Neuronal stem cell (in vitro differentiated cells): ENCODE results near the gene TMEM170A.
"Not testable (repeated sequence)": the region's sequence is repeated elsewhere in the genome, so short reads cannot be mapped to it uniquely, and the experiment has no call there.

Experiments used
- DNase-seq: peaks from one replicate; pipeline ENCODE4 v3.0.0-alpha.2; 2013; ENCODE audit warnings: low spot score
- H2AFZ ChIP-seq: one replicate; pipeline ENCODE4 v1.6.1; 2013; ENCODE audit warnings: mild to moderate bottlenecking, low read length, inconsistent platforms
- H2AK5ac ChIP-seq: 2 replicates; pipeline ENCODE4 v1.6.1; 2013; ENCODE audit warnings: low read depth, mild to moderate bottlenecking, inconsistent platforms, low read length, moderate library complexity, mixed read lengths
- H2BK120ac ChIP-seq: 2 replicates; pipeline ENCODE4 v1.6.1; 2013; ENCODE audit warnings: low read depth, mild to moderate bottlenecking, inconsistent platforms, low read length, moderate library complexity, mixed read lengths
- H2BK12ac ChIP-seq: one replicate; pipeline ENCODE4 v1.6.1; 2013; ENCODE audit warnings: low read length, inconsistent platforms
- H2BK15ac ChIP-seq: 2 replicates; pipeline ENCODE4 v1.6.1; 2013; ENCODE audit warnings: mild to moderate bottlenecking, low read length, inconsistent platforms, mixed read lengths
- H2BK5ac ChIP-seq: one replicate; pipeline ENCODE4 v1.6.1; 2013; ENCODE audit warnings: inconsistent platforms, mild to moderate bottlenecking, low read length, moderate library complexity
- H3K14ac ChIP-seq: one replicate; pipeline ENCODE4 v1.6.1; 2013; ENCODE audit warnings: low read length, inconsistent platforms
- H3K18ac ChIP-seq: 2 replicates; pipeline ENCODE4 v1.6.1; 2013; ENCODE audit warnings: low read length, inconsistent platforms
- H3K23ac ChIP-seq: 2 replicates; pipeline ENCODE4 v1.6.1; 2013; ENCODE audit warnings: low read depth, mild to moderate bottlenecking, mixed read lengths, low read length, inconsistent platforms; ENCODE audit not compliant: poor library complexity
- H3K27ac ChIP-seq: replicated peaks from 3 replicates; pipeline ENCODE4 v1.5.1; 2013; ENCODE audit warnings: low read length, inconsistent platforms
- H3K27me3 ChIP-seq, 3 experiments: 2 replicates each; pipeline ENCODE4 v1.6.1; 2013; ENCODE audit warnings: low read length in 3 of 3, mild to moderate bottlenecking in 2 of 3, inconsistent platforms in 1 of 3, low read depth in 1 of 3, mixed read lengths in 1 of 3, moderate library complexity in 1 of 3; ENCODE audit not compliant: control insufficient read depth in 3 of 3, insufficient read depth in 3 of 3
- H3K36me3 ChIP-seq, 2 donors: replicated peaks in 1 of 2; 2 replicates each; pipeline ENCODE4 v1.6.1; 2013; ENCODE audit warnings: low read length in 2 of 2; ENCODE audit not compliant: control insufficient read depth in 2 of 2, insufficient read depth in 2 of 2
- H3K4ac ChIP-seq: 2 replicates; pipeline ENCODE4 v1.6.1; 2013; ENCODE audit warnings: inconsistent platforms, mild to moderate bottlenecking, low read length, moderate library complexity
- H3K4me1 ChIP-seq, 2 donors: 1 replicate in 1 of 2; 2 replicates in 1 of 2; pipeline ENCODE4 v1.6.1; 2013; ENCODE audit warnings: low read length in 2 of 2, low read depth in 1 of 2; ENCODE audit not compliant: control insufficient read depth in 2 of 2, insufficient read depth in 1 of 2
- H3K4me2 ChIP-seq: one replicate; pipeline ENCODE4 v1.6.1; 2013; ENCODE audit warnings: mild to moderate bottlenecking, low read length, inconsistent platforms; ENCODE audit not compliant: insufficient read depth, poor library complexity, severe bottlenecking
- H3K4me3 ChIP-seq, 2 donors: 2 replicates each; pipeline ENCODE4 v1.5.1; 2013; ENCODE audit warnings: low read length in 2 of 2, mild to moderate bottlenecking in 2 of 2, inconsistent platforms in 1 of 2, moderate library complexity in 1 of 2
- H3K79me1 ChIP-seq: one replicate; pipeline ENCODE4 v1.6.1; 2013; ENCODE audit warnings: low read depth, mild to moderate bottlenecking, inconsistent platforms, low read length, moderate library complexity
- H3K9ac ChIP-seq: one replicate; pipeline ENCODE4 v1.6.1; 2013; ENCODE audit warnings: mild to moderate bottlenecking, low read depth, low read length, inconsistent platforms; ENCODE audit not compliant: poor library complexity
- H3K9me3 ChIP-seq, 2 donors: replicated peaks in 1 of 2; 2 replicates each; pipeline versions ENCODE3 to v1.6.1; 2013; ENCODE audit warnings: low read length in 2 of 2, mild to moderate bottlenecking in 2 of 2, inconsistent platforms in 1 of 2, low read depth in 1 of 2, mixed read lengths in 1 of 2, moderate library complexity in 1 of 2; ENCODE audit not compliant: control insufficient read depth in 2 of 2, insufficient read depth in 1 of 2
- H4K8ac ChIP-seq: one replicate; pipeline ENCODE4 v1.6.1; 2013; ENCODE audit warnings: low read depth, mild to moderate bottlenecking, inconsistent platforms, low read length, moderate library complexity
- H4K91ac ChIP-seq: one replicate; pipeline ENCODE4 v1.6.1; 2013; ENCODE audit warnings: low read length, low read depth, mild to moderate bottlenecking, inconsistent platforms; ENCODE audit not compliant: poor library complexity
- whole genome bisulfite sequencing, 2 donors: extraction: QIAGEN DNeasy Blood & Tissue Kit; methylation state at CpG; one replicate each; pipeline ENCODE4 v1.1.7; 2013; ENCODE audit warnings: missing lambda C conversion rate in 2 of 2, mixed read lengths in 1 of 2; ENCODE audit not compliant: insufficient read length in 2 of 2, insufficient replicate concordance in 1 of 2; ENCODE audit errors: extremely low coverage in 2 of 2; 5-methylcytosine and 5-hydroxymethylcytosine counted together

Gene TMEM170A

GRCh38 chr16:75424105-75424762 is 40.3 kb downstream of the TMEM170A start:
- not testable (repeated sequence) for H3K4me2 ChIP-seq, H2BK12ac ChIP-seq, H4K8ac ChIP-seq, H3K27ac ChIP-seq, DNase-seq, H3K9me3 ChIP-seq, H3K14ac ChIP-seq, H4K91ac ChIP-seq, H3K23ac ChIP-seq, H2BK5ac ChIP-seq, H3K36me3 ChIP-seq, H3K4ac ChIP-seq, H3K79me1 ChIP-seq, H2AK5ac ChIP-seq, H2AFZ ChIP-seq, H3K4me3 ChIP-seq, H3K9ac ChIP-seq, H2BK15ac ChIP-seq, H3K18ac ChIP-seq, H3K27me3 ChIP-seq, H2BK120ac ChIP-seq
- H3K4me1 ChIP-seq, result peaks cover 3 to 16% of the 10 kb centered on the region in 2 donors
- WGBS, 2 donors, result no CpG with 5 or more reads among the region's 18 CpGs

GRCh38 chr16:75423723-75424104 is 40.8 kb downstream of the TMEM170A start:
- H3K9me3 ChIP-seq, result no peaks in the 10 kb centered on the region
- peaks cover 0 to 5% of the 10 kb centered on the region in 2 donors for H3K36me3 ChIP-seq
- H3K4me1 ChIP-seq, result peaks cover 3 to 16% of the 10 kb centered on the region in 2 donors
- H2AFZ ChIP-seq, result no peak overlapping the region
- no peak overlapping the region for H2BK120ac ChIP-seq
- H3K4me3 ChIP-seq, result no peak overlapping the region
- no peak overlapping the region for H2BK15ac ChIP-seq
- no peak overlapping the region for H3K4ac ChIP-seq
- no CpG with 5 or more reads among the region's 4 CpGs for WGBS, 2 donors
- no peak overlapping the region for H3K23ac ChIP-seq
- no peaks in the 10 kb centered on the region for H3K27me3 ChIP-seq
- H4K8ac ChIP-seq, result no peak overlapping the region
- no peak overlapping the region for H3K14ac ChIP-seq
- H2BK5ac ChIP-seq, result no peak overlapping the region
- H3K18ac ChIP-seq, result no peak overlapping the region
- H4K91ac ChIP-seq, result no peak overlapping the region
- no peak overlapping the region for H3K9ac ChIP-seq
- no peak overlapping the region for H3K27ac ChIP-seq
- H3K79me1 ChIP-seq, result peaks cover 2% of the 10 kb centered on the region
- no peak overlapping the region for H2BK12ac ChIP-seq
- H2AK5ac ChIP-seq, result no peak overlapping the region
- H3K4me2 ChIP-seq, result no peak overlapping the region
- DNase-seq, result no peak

DNA sequence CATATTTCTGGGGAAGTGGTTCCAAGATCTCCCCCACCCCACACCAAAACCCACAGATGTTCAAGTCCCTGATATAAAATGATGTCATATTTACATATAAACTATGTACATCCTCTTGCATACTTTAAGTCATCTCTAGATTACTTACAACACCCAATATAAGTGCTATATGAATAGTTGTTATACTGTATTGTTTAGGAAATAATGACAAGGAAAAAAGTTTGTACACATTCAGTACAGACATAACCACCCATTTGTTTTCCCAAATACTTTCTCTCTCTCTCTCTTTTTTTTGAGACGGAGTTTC is 42.7 kb downstream of the TMEM170A start:
- Histone ChIP-seq H2BK15ac (no peak overlapping the region), H3K4me2 (no peak overlapping the region), H4K8ac (no peak overlapping the region), H2BK120ac (no peak overlapping the region), H3K27ac (no peak overlapping the region), H3K4me3 (no peak overlapping the region), H3K4ac (no peak overlapping the region), H3K79me1 (peaks cover 2% of the 10 kb centered on the region), H2BK5ac (no peak overlapping the region), H4K91ac (no peak overlapping the region), H2AK5ac (no peak overlapping the region), H3K4me1 (peaks cover 3 to 16% of the 10 kb centered on the region in 2 donors), H3K27me3 (no peaks in the 10 kb centered on the region), H3K14ac (no peak overlapping the region), H3K9me3 (peaks cover 0 to 2% of the 10 kb centered on the region in 2 donors), H2AFZ (no peak overlapping the region), H3K18ac (no peak overlapping the region), H2BK12ac (no peak overlapping the region), H3K23ac (no peak overlapping the region), H3K36me3 (peaks cover 0 to 4% of the 10 kb centered on the region in 2 donors), H3K9ac (no peak overlapping the region)
- no CpG with 5 or more reads among the region's 1 CpG for WGBS, 2 donors
- no peak for DNase-seq

- Histone ChIP-seq H3K79me1 (peaks cover 2% of the 10 kb centered on the region), H3K4me2 (peak overlapping the region; percentile 18), H3K9me3 (peaks cover 0 to 3% of the 10 kb centered on the region in 2 donors), H4K8ac (no peak overlapping the region), H4K91ac (no peak overlapping the region), H3K9ac (no peak overlapping the region), H2BK15ac (no peak overlapping the region), H2AFZ (peak overlapping the region; percentile 75), H3K14ac (no peak overlapping the region), H2BK12ac (no peak overlapping the region), H3K4ac (no peak overlapping the region), H3K27me3 (no peaks in the 10 kb centered on the region), H3K23ac (no peak overlapping the region), H3K27ac (peak overlapping the region; percentile 57), H2BK120ac (no peak overlapping the region), H3K4me3 (no peak overlapping the region), H3K4me1 (peaks cover 3 to 16% of the 10 kb centered on the region in 2 donors), H3K18ac (peak overlapping the region; percentile 48), H3K36me3 (peaks cover 0 to 5% of the 10 kb centered on the region in 2 donors), H2AK5ac (no peak overlapping the region), H2BK5ac (no peak overlapping the region)
- no CpG with 5 or more reads among the region's 8 CpGs for WGBS, 2 donors
- peak; percentile 38 for DNase-seq
These were observed 43.3 kb downstream of the TMEM170A start for GRCh38 chr16:75420987-75421819.
